ENCODE data around the gene ELL2. TPM values are rescaled to one million over a fixed set of nuclear protein-coding genes. Genes with fewer than 3 reads are reported as not detected.

Gene ELL2
- total RNA-seq, 1 donor from 2014 or later = 124 TPM

DNA sequence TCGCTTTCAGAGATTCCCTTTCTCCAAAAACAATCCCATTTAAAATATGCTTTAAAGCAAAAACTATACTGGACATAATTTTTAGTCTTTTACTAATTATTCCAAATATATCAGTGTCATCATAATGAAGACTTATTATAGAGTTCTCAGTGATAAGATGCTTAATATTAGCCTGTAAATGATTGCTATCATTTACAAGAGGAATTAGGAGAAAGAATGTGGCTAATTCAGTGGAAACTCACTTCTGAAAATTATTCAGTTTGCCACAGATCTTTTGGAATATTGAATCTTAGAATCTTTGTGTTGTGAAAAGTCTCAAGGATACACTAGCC is 114.4 kb downstream of the ELL2 start:
- Mint-ChIP-seq H3K36me3 (ENCODE audit: insufficient read depth) (peaks cover 2% of the 10 kb centered on the region), H3K27me3 (peaks cover 3% of the 10 kb centered on the region), H3K4me1 (ENCODE audit: low read depth) (peaks cover 3% of the 10 kb centered on the region), H3K4me3 (ENCODE audit: low read depth) (no peak overlapping the region), H3K9me3 (ENCODE audit: low read depth) (no peaks in the 10 kb centered on the region), H3K27ac (no peak overlapping the region)
- TF ChIP-seq, protein P1, sequence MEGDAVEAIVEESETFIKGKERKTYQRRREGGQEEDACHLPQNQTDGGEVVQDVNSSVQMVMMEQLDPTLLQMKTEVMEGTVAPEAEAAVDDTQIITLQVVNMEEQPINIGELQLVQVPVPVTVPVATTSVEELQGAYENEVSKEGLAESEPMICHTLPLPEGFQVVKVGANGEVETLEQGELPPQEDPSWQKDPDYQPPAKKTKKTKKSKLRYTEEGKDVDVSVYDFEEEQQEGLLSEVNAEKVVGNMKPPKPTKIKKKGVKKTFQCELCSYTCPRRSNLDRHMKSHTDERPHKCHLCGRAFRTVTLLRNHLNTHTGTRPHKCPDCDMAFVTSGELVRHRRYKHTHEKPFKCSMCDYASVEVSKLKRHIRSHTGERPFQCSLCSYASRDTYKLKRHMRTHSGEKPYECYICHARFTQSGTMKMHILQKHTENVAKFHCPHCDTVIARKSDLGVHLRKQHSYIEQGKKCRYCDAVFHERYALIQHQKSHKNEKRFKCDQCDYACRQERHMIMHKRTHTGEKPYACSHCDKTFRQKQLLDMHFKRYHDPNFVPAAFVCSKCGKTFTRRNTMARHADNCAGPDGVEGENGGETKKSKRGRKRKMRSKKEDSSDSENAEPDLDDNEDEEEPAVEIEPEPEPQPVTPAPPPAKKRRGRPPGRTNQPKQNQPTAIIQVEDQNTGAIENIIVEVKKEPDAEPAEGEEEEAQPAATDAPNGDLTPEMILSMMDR (IDR thresholded peaks at IDR 0.05; ENCODE audit: unreplicated experiment) = no peak
- DNase-seq (ENCODE audit: low spot score, unreplicated experiment) = no peak

DNA sequence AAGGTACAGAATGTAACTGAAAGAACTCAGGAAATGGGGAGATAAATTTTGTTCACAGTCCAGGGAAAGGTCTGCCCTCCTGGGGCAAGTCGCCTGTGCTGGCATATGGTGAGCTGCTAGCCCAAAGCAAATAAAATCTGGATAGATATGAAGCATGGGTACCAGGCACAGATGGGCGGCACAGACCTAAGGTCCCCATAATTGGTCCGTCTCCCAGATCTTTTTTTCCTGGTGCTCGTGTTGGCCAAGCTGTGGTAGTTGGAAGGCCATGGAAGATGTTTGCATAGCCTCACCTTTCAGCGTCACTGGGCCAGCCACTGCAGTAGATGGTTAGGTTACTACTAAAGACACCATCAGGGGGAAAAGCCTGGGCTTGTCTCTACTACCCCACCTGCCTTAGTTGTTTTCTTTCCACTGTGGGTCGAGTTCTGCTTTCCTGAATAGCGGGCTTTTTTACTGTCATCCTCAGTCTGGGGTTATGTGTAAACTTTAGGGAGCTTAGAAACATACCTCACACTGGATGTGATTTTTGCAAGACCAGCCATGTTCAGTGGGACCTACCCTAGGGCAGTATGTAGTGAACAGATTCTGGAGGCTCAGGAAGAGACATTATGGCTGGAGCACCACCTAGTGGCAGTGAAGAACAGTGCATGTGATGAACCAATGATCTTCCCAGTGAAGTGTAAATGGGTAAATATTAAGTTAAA is 114.9 kb downstream of the ELL2 start:
- Mint-ChIP-seq H3K27me3 (peaks cover 3% of the 10 kb centered on the region), H3K27ac (no peak overlapping the region), H3K9me3 (ENCODE audit: low read depth) (no peaks in the 10 kb centered on the region), H3K4me3 (ENCODE audit: low read depth) (no peak overlapping the region), H3K4me1 (ENCODE audit: low read depth) (peaks cover 3% of the 10 kb centered on the region), H3K36me3 (ENCODE audit: insufficient read depth) (peaks cover 2% of the 10 kb centered on the region)
- TF ChIP-seq, protein P1 (IDR thresholded peaks at IDR 0.05; ENCODE audit: unreplicated experiment) = peak; percentile 95
- DNase-seq (ENCODE audit: low spot score, unreplicated experiment) = peak; percentile 36

DNA sequence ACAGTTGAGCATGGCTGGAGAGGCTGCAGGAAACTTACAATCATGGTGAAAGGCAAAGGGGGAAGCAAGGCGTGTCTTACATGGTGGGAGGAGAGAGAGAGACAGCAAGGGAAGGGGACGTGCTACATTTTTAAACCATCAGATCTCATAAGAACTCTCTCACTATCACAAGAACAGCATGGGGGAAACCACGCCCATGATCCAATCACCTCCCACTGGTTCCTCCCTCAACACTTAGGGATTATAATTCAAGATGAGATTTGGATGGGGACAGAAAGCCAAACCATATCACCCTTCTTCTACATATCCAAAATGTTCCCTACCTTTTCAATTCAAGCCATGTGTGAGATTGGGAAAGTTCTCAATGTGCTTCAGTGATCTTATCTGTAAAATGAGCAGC is 116.3 kb downstream of the ELL2 start:
- Mint-ChIP-seq H3K36me3 (ENCODE audit: insufficient read depth) (no peaks in the 10 kb centered on the region), H3K4me3 (ENCODE audit: low read depth) (no peak overlapping the region), H3K4me1 (ENCODE audit: low read depth) (no peaks in the 10 kb centered on the region), H3K27me3 (peaks cover 3% of the 10 kb centered on the region), H3K9me3 (ENCODE audit: low read depth) (no peaks in the 10 kb centered on the region), H3K27ac (no peak overlapping the region)
- no peak for DNase-seq (ENCODE audit: low spot score, unreplicated experiment)
- TF ChIP-seq, protein P1 (IDR thresholded peaks at IDR 0.05; ENCODE audit: unreplicated experiment) = no peak

DNA sequence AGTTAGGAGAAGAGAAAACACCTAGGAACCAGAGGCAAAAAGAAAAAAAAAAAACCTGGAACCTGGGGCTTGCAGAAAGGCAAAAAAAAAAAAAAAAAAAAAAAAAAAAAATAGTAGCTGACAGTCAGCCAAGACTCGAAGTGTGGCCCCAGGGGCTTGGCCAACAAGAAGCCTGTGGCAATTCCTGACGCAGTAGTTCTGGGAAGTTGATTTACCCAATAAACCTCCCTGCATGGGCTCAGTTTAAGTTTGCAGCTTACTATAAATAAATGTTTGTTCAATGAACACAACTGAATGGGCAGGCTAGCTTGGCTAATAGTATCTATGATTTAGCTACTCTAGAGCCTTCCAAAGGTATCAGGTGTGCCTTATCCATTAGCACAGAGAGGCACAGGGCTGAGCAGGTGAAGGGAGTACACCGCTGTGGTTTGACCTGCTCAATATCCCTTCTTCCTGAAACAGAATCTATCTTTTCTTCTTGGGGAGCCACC is 117.9 kb downstream of the ELL2 start:
- H3K4me3 Mint-ChIP-seq (ENCODE audit: low read depth) = no peak overlapping the region
- H3K27me3 Mint-ChIP-seq = peaks cover 6% of the 10 kb centered on the region
- H3K9me3 Mint-ChIP-seq (ENCODE audit: low read depth) = no peaks in the 10 kb centered on the region
- TF ChIP-seq, protein P1 (IDR thresholded peaks at IDR 0.05; ENCODE audit: unreplicated experiment) = no peak
- H3K27ac Mint-ChIP-seq = no peak overlapping the region
- H3K4me1 Mint-ChIP-seq (ENCODE audit: low read depth) = peaks cover 3% of the 10 kb centered on the region
- no peak for DNase-seq (ENCODE audit: low spot score, unreplicated experiment)
- H3K36me3 Mint-ChIP-seq (ENCODE audit: insufficient read depth) = no peaks in the 10 kb centered on the region

DNA sequence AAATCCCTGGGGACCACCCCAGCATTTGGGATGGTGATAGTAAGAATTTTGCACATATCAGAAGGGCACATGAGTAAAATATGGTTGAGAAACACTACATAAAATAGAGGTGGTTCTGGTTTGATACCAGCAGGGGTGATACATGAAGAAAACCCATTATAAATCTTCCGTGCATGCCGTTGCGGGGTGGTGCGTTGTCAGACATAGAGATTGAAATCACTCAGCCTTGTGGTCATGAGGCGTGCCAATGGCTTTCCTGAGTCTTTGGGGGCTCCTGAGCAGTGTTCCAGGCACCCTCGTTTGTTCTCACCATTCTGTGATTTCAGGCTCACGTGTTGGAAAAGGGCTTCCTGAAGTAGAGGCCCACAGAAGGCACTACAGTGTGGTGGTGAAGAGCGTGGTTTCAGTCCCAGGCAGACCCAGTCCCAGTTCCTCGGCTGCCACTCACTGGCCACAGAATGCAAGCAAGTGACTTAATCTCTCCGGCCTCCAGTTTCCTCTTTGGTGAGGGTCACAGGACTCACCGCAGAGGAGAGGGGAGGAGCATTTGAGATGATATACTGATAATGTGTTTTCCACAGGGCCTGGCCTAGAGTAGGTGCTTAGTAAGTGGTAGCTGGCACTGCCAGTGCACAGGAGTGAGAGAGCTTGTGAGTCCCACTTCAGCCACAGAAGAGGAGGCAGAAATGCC is 118.7 kb downstream of the ELL2 start:
- Mint-ChIP-seq H3K27me3 (peaks cover 6% of the 10 kb centered on the region), H3K9me3 (ENCODE audit: low read depth) (no peaks in the 10 kb centered on the region), H3K27ac (no peak overlapping the region), H3K4me3 (ENCODE audit: low read depth) (no peak overlapping the region), H3K4me1 (ENCODE audit: low read depth) (peaks cover 3% of the 10 kb centered on the region), H3K36me3 (ENCODE audit: insufficient read depth) (no peaks in the 10 kb centered on the region)
- TF ChIP-seq, protein P1 (IDR thresholded peaks at IDR 0.05; ENCODE audit: unreplicated experiment) = no peak
- no peak for DNase-seq (ENCODE audit: low spot score, unreplicated experiment)

Measured in progenitor cell of endocrine pancreas (in vitro differentiated cells).